Progenitor cell of endocrine pancreas (in vitro differentiated cells): Measurements from ENCODE around the gene PCGF1. TPM values are rescaled to one million over a fixed set of nuclear protein-coding genes. Genes with fewer than 3 reads are reported as not detected.

Source experiments
- DNase-seq: peaks from one replicate; pipeline ENCODE4 v3.0.0; 2021; ENCODE audit warnings: low spot score; ENCODE audit not compliant: unreplicated experiment
- H3K27ac Mint-ChIP-seq: 2 replicates; pipeline ENCODE4 v1.8.0; 2021; ENCODE audit warnings: mild to moderate bottlenecking, moderate library complexity, mixed read lengths
- H3K27me3 Mint-ChIP-seq: 2 replicates; pipeline ENCODE4 v1.8.0; 2021; ENCODE audit warnings: mixed read lengths
- H3K36me3 Mint-ChIP-seq: 2 replicates; pipeline ENCODE4 v1.8.0; 2022; ENCODE audit warnings: mixed read lengths; ENCODE audit not compliant: insufficient read depth
- H3K4me1 Mint-ChIP-seq: 2 replicates; pipeline ENCODE4 v1.8.0; 2021; ENCODE audit warnings: low read depth, mixed read lengths
- H3K4me3 Mint-ChIP-seq: 2 replicates; pipeline ENCODE4 v1.8.0; 2021; ENCODE audit warnings: low read depth, mild to moderate bottlenecking, moderate library complexity, mixed read lengths
- H3K9me3 Mint-ChIP-seq: 2 replicates; pipeline ENCODE4 v1.8.0; 2021; ENCODE audit warnings: low read depth, mixed read lengths
- CTCF ChIP-seq: fragments of 200-600 bp; sonication (generic); IDR thresholded peaks from one replicate; pipeline ENCODE4 v1.5.0; 2021; ENCODE audit warnings: antibody characterized with exemption, mild to moderate bottlenecking; ENCODE audit not compliant: unreplicated experiment
- total RNA-seq: library from RNA; stranded (reverse); gene quantifications from 2 replicates; pipeline ENCODE4 v1.2.1, GENCODE V29; 2021

The PCGF1 gene
- total RNA-seq, 1 donor from 2014 or later, result 24.4 TPM

- no peaks in the 10 kb centered on the region for H3K27me3 Mint-ChIP-seq
- H3K9me3 Mint-ChIP-seq, result no peaks in the 10 kb centered on the region
- DNase-seq, result no peak
- H3K27ac Mint-ChIP-seq, result no peak overlapping the region
- no peak for TF ChIP-seq CTCF
- peak overlapping the region; percentile 98 for H3K4me3 Mint-ChIP-seq
- peaks cover 17% of the 10 kb centered on the region for H3K4me1 Mint-ChIP-seq
- H3K36me3 Mint-ChIP-seq, result peaks cover 6% of the 10 kb centered on the region
These were observed 24.2 kb upstream of the PCGF1 start for GRCh38 chr2:74531666-74532065.

GRCh38 chr2:74530239-74531187 lies 23.0 kb upstream of the PCGF1 start:
- no peak for DNase-seq
- H3K4me1 Mint-ChIP-seq, result peaks cover 17% of the 10 kb centered on the region
- no peak for TF ChIP-seq CTCF
- H3K36me3 Mint-ChIP-seq, result peaks cover 14% of the 10 kb centered on the region
- H3K27ac Mint-ChIP-seq, result peak overlapping the region; percentile 52
- no peaks in the 10 kb centered on the region for H3K9me3 Mint-ChIP-seq
- no peaks in the 10 kb centered on the region for H3K27me3 Mint-ChIP-seq
- H3K4me3 Mint-ChIP-seq, result peak overlapping the region; percentile 98

- peaks cover 14% of the 10 kb centered on the region for H3K36me3 Mint-ChIP-seq
- TF ChIP-seq CTCF, result no peak
- no peaks in the 10 kb centered on the region for H3K27me3 Mint-ChIP-seq
- peaks cover 17% of the 10 kb centered on the region for H3K4me1 Mint-ChIP-seq
- H3K9me3 Mint-ChIP-seq, result no peaks in the 10 kb centered on the region
- peak; percentile 95 for DNase-seq
- peak within 1 kb of the TSS; percentile 97 for H3K27ac Mint-ChIP-seq
- peak within 1 kb of the TSS; percentile 98 for H3K4me3 Mint-ChIP-seq
These were observed 22.1 kb upstream of the PCGF1 start, which contains the start of the genes AUP1 and HTRA2 for GRCh38 chr2:74529357-74530238. Gene AUP1, minus strand, starts transcription at chr2:74529706. Its CDS starts 77 bp downstream, at chr2:74529629. Gene HTRA2, plus strand, starts transcription at chr2:74529933. Its CDS starts 74 bp downstream, at chr2:74530007.

GRCh38 chr2:74528600-74529356 lies 21.3 kb upstream of the PCGF1 start:
- peaks cover 14% of the 10 kb centered on the region for H3K36me3 Mint-ChIP-seq
- no peaks in the 10 kb centered on the region for H3K27me3 Mint-ChIP-seq
- peak overlapping the region; percentile 97 for H3K27ac Mint-ChIP-seq
- no peaks in the 10 kb centered on the region for H3K9me3 Mint-ChIP-seq
- peaks cover 17% of the 10 kb centered on the region for H3K4me1 Mint-ChIP-seq
- no peak for TF ChIP-seq CTCF
- peak overlapping the region; percentile 98 for H3K4me3 Mint-ChIP-seq
- DNase-seq, result no peak
